ENCODE results near the gene IBA57. TPM values are rescaled to one million over a fixed set of nuclear protein-coding genes. Genes with fewer than 3 reads are reported as not detected.

Gene IBA57
- total RNA-seq, 2 experiments from 2014 or later: 9.1 to 9.9 TPM

DNA sequence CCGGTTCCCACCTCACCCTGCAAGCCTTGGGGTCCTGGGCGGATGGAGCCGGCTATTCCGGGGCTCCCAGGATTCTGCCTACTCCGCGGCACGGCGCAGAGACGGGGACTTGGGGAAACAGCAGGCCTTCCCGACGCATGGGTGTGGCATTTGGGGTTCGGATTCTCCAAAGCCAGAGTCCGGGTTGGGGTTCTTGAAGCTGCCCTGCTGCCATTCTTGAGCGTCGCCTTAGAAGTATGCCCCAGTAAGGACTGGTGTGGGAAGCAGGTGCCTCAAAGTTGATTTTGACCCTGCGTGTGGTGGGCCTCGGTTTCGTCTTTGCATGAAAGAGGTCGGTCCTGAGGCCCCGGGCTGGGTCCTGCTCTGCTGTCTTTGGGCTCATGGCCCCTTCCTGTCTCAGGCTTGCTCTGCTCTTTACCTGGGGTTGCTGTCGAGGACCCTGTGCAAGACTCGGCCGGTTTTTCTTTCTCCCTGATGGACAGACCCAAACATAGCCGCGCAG lies 24.8 kb upstream of the IBA57 start:
- Histone ChIP-seq H3K4me2 (ENCODE audit: low read length) (peak overlapping the region; percentile 99), H3K9me3 (ENCODE audit: low read length) (no peaks in the 10 kb centered on the region), H3K36me3 (ENCODE audit: insufficient read depth, low read length) (peaks cover 28% of the 10 kb centered on the region), H3K79me2 (ENCODE audit: insufficient read depth, low read depth, low read length) (peaks cover 47% of the 10 kb centered on the region), H2AFZ (ENCODE audit: low read length) (no peak overlapping the region), H4K20me1 (ENCODE audit: insufficient read depth, low read length) (peaks cover 16% of the 10 kb centered on the region; the same call in 1 of the 2 replicates), H3K27ac (ENCODE audit: low read depth, low read length, poor library complexity, severe bottlenecking) (peak overlapping the region; percentile 51), H3K4me3 (ENCODE audit: low read depth, low read length, poor library complexity, severe bottlenecking) (peak overlapping the region; percentile 92), H3K4me1 (ENCODE audit: insufficient read depth, low read length, poor library complexity, severe bottlenecking) (peaks cover 74% of the 10 kb centered on the region), H3K9me2 (ENCODE audit: insufficient read depth, low read length) (no peaks in the 10 kb centered on the region)
- intact Hi-C loops (cut with micrococcal nuclease; ENCODE audit: unreplicated experiment): no loop called here
- POLR2A ChIA-PET: interaction anchor here (0.8 to 1.3 kb wide), 3 partner anchors 15 to 26 kb away, joined by 3 to 5 read pairs (median 5); partner anchors contain the start of gene IBA57
- TF ChIP-seq, protein P1, sequence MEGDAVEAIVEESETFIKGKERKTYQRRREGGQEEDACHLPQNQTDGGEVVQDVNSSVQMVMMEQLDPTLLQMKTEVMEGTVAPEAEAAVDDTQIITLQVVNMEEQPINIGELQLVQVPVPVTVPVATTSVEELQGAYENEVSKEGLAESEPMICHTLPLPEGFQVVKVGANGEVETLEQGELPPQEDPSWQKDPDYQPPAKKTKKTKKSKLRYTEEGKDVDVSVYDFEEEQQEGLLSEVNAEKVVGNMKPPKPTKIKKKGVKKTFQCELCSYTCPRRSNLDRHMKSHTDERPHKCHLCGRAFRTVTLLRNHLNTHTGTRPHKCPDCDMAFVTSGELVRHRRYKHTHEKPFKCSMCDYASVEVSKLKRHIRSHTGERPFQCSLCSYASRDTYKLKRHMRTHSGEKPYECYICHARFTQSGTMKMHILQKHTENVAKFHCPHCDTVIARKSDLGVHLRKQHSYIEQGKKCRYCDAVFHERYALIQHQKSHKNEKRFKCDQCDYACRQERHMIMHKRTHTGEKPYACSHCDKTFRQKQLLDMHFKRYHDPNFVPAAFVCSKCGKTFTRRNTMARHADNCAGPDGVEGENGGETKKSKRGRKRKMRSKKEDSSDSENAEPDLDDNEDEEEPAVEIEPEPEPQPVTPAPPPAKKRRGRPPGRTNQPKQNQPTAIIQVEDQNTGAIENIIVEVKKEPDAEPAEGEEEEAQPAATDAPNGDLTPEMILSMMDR (conservative IDR thresholded peaks at IDR 0.05; ENCODE audit: low read length): no peak
- no peak for TF ChIP-seq EZH2phosphoT487 (IDR thresholded peaks at IDR 0.05; ENCODE audit: borderline replicate concordance, low read depth, low read length)
- CTCF ChIA-PET (ENCODE audit: unreplicated experiment): no interaction called here
- peak; percentile 26 for DNase-seq (ENCODE audit: low spot score)
- BruUV-seq (replicated peaks): no TSS peak

DNA sequence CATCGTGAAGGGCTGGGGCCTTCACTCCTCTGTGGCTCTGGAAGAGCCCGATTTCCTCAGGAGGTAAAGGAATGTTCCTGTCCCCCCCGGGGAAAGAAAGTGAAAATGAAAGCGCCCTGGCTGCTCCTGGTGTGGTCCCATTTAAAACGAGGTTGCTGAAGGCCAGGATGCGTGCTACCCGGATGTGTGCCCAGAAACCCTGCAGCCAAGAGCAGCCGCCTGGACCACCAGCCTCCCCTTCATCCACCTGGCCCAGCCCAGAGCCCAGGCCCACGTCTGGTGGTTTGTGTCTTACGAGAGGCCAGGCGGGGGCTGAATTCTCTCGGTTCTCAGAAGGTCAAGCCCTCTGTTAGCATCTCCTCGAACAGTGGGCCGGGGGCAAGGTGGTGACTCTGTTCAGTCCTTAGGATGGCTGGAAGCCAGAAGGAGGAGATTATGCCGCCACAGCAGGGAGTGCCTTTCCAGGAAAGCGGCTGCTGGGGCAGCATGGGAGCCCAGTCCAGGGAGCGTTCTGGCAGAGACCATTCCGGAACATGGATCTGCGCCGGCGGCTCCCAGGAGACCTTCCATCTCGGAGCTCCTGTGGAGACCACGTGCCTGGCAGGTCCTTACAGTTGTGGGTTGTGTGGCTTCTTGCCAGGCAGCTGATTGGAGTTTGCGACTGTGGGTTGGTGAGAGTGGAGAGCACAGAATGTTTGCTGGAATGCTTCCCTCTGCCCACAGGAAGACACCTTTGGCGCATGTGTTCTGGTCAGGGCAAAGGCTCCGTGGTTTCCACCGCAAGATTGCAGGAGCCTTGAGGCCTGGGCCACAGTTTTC lies 24.2 kb upstream of the IBA57 start:
- Histone ChIP-seq H3K4me1 (ENCODE audit: insufficient read depth, low read length, poor library complexity, severe bottlenecking) (peaks cover 68% of the 10 kb centered on the region), H4K20me1 (ENCODE audit: insufficient read depth, low read length) (peaks cover 16% of the 10 kb centered on the region; the same call in 1 of the 2 replicates), H3K27ac (ENCODE audit: low read depth, low read length, poor library complexity, severe bottlenecking) (peak overlapping the region; percentile 51), H3K9me3 (ENCODE audit: low read length) (no peaks in the 10 kb centered on the region), H2AFZ (ENCODE audit: low read length) (no peak overlapping the region), H3K36me3 (ENCODE audit: insufficient read depth, low read length) (peaks cover 31% of the 10 kb centered on the region), H3K79me2 (ENCODE audit: insufficient read depth, low read depth, low read length) (peaks cover 47% of the 10 kb centered on the region), H3K4me3 (ENCODE audit: low read depth, low read length, poor library complexity, severe bottlenecking) (peak overlapping the region; percentile 92), H3K4me2 (ENCODE audit: low read length) (peak overlapping the region; percentile 99), H3K9me2 (ENCODE audit: insufficient read depth, low read length) (no peaks in the 10 kb centered on the region)
- intact Hi-C loops (cut with micrococcal nuclease; ENCODE audit: unreplicated experiment): no loop called here
- BruUV-seq (replicated peaks): no TSS peak
- ChIA-PET CTCF (ENCODE audit: unreplicated experiment) (interaction anchor here (0.9 kb wide), 1 partner anchor 23 kb away, joined by 3 read pairs; no protein-coding TSS in a partner anchor), POLR2A (interaction anchor here (1.2 kb wide), 1 partner anchor 25 kb away, joined by 5 read pairs; no protein-coding TSS in a partner anchor)
- DNase-seq (ENCODE audit: low spot score): peak; percentile 46
- TF ChIP-seq, protein P1 (conservative IDR thresholded peaks at IDR 0.05; ENCODE audit: low read length): no peak
- TF ChIP-seq EZH2phosphoT487 (IDR thresholded peaks at IDR 0.05; ENCODE audit: borderline replicate concordance, low read depth, low read length): no peak
